Caco-2 (cell line): ENCODE data around the gene HRH2. TPM values are rescaled to one million over a fixed set of nuclear protein-coding genes. Genes with fewer than 3 reads are reported as not detected.
"Not testable (repeated sequence)": the region's sequence is repeated elsewhere in the genome, so short reads cannot be mapped to it uniquely, and the experiment has no call there.

ENCODE experiments used
- BruUV-seq: library from RNA; stranded (reverse); fragments of 400-500 nt; replicated peaks from 2 replicates; lab custom pipeline; 2021; lab: Mats Ljungman, UMichigan
- CTCF ChIA-PET: fragments of 300-600 bp; sonication (Branson Sonifier 250); formaldehyde crosslinking; loops from one replicate; lab custom pipeline; 2022; ENCODE audit warnings: antibody characterized with exemption; lab: Charles Lee
- POLR2A ChIA-PET: fragments of 300-600 bp; sonication (Branson Sonifier 250); formaldehyde crosslinking; loops from one replicate; lab custom pipeline; 2022; ENCODE audit warnings: antibody characterized with exemption; lab: Charles Lee
- DNase-seq, 2 experiments: peaks; one replicate each; pipeline versions ENCODE4 v3.0.0 to v3.0.0-alpha.2; 2020 to 2022
- H3K27me3 ChIP-seq: replicated peaks from 2 replicates; pipeline ENCODE4 v1.6.0; 2011; ENCODE audit warnings: low read length; ENCODE audit not compliant: control insufficient read depth, insufficient read depth
- H3K36me3 ChIP-seq: 2 replicates; pipeline ENCODE4 v1.5.1; 2011; ENCODE audit warnings: low read length; ENCODE audit not compliant: control insufficient read depth, insufficient read depth
- H3K4me1 ChIP-seq: fragments of 250-450 bp; sonication (Bioruptor Pico); 2 replicates; pipeline ENCODE4 v1.5.1; 2020; ENCODE audit warnings: mild to moderate bottlenecking
- H3K4me3 ChIP-seq: 2 replicates; pipeline ENCODE4 v1.5.1; 2011; ENCODE audit warnings: low read depth, mild to moderate bottlenecking, control low read depth, low read length
- H3K9me3 ChIP-seq: fragments of 250-450 bp; sonication (Bioruptor Pico); 2 replicates; pipeline ENCODE4 v1.5.1; 2020; ENCODE audit warnings: mild to moderate bottlenecking, moderate library complexity
- H3K27ac Mint-ChIP-seq: one replicate; pipeline ENCODE4 v1.8.0; 2022; ENCODE audit warnings: mixed read lengths; ENCODE audit not compliant: unreplicated experiment
- H3K27me3 Mint-ChIP-seq: one replicate; pipeline ENCODE4 v1.8.0; 2022; ENCODE audit warnings: mixed read lengths; ENCODE audit not compliant: insufficient read depth, unreplicated experiment
- H3K36me3 Mint-ChIP-seq: one replicate; pipeline ENCODE4 v1.8.0; 2022; ENCODE audit warnings: mild to moderate bottlenecking, mixed read lengths; ENCODE audit not compliant: insufficient read depth, unreplicated experiment
- H3K4me1 Mint-ChIP-seq: one replicate; pipeline ENCODE4 v1.8.0; 2022; ENCODE audit warnings: low read depth, mixed read lengths; ENCODE audit not compliant: unreplicated experiment
- H3K4me3 Mint-ChIP-seq: one replicate; pipeline ENCODE4 v1.8.0; 2022; ENCODE audit warnings: mild to moderate bottlenecking, moderate library complexity, mixed read lengths; ENCODE audit not compliant: unreplicated experiment
- H3K9me3 Mint-ChIP-seq: one replicate; pipeline ENCODE4 v1.8.0; 2022; ENCODE audit warnings: mixed read lengths; ENCODE audit not compliant: unreplicated experiment
- CTCF ChIP-seq, 2 experiments: fragments of 200-600 bp in 1 of 2; IDR thresholded peaks; 1 replicate in 1 of 2; 2 replicates in 1 of 2; pipeline versions ENCODE4 v1.5.1 to v1.8.0; 2011 to 2022; ENCODE audit warnings: antibody characterized with exemption in 1 of 2, control low read depth in 1 of 2, inconsistent platforms in 1 of 2, low read depth in 1 of 2, low read length in 1 of 2, mild to moderate bottlenecking in 1 of 2, moderate library complexity in 1 of 2; ENCODE audit not compliant: insufficient read depth in 1 of 2, severe bottlenecking in 1 of 2, unreplicated experiment in 1 of 2
- intact Hi-C: fragments of 100-400 bp; cut with micrococcal nuclease; formaldehyde crosslinking; loops from one replicate; pipeline ENCODE4 v1.10.0; 2022; ENCODE audit not compliant: unreplicated experiment
- total RNA-seq: library from RNA; stranded (reverse); gene quantifications from 2 replicates; pipeline ENCODE4 v1.2.3, GENCODE V29; 2022

The HRH2 gene
- total RNA-seq, 1 experiment from 2014 or later = not detected

- ChIA-PET CTCF (no interaction called here), POLR2A (no interaction called here)
- Histone ChIP-seq H3K27me3 (no peaks in the 10 kb centered on the region), H3K9me3 (no peaks in the 10 kb centered on the region), H3K4me3 (no peak overlapping the region), H3K4me1 (peaks cover 5% of the 10 kb centered on the region; the same call in 1 of the 2 replicates), H3K36me3 (no peaks in the 10 kb centered on the region)
- BruUV-seq = no TSS peak
- no peak for DNase-seq
- no peaks in the 10 kb centered on the region for H3K9me3 Mint-ChIP-seq
- H3K4me3 Mint-ChIP-seq = no peak overlapping the region
- intact Hi-C loops = no loop called here
- no peak overlapping the region for H3K27ac Mint-ChIP-seq
- no peak for TF ChIP-seq CTCF (IDR thresholded peaks at IDR 0.05; ENCODE audit: insufficient read depth in 1 of 2, low read depth in 1 of 2, low read length in 1 of 2, severe bottlenecking in 1 of 2, unreplicated experiment in 1 of 2)
- H3K36me3 Mint-ChIP-seq = no peaks in the 10 kb centered on the region
- H3K27me3 Mint-ChIP-seq = peaks cover 20% of the 10 kb centered on the region
- H3K4me1 Mint-ChIP-seq = peaks cover 9% of the 10 kb centered on the region
Observed at GRCh38 chr5:175751369-175751768, 93.5 kb downstream of the HRH2 start.

GRCh38 chr5:175752826-175753535 is 95.1 kb downstream of the HRH2 start:
- H3K27ac Mint-ChIP-seq = no peak overlapping the region
- POLR2A ChIA-PET = no interaction called here
- H3K9me3 Mint-ChIP-seq = no peaks in the 10 kb centered on the region
- Histone ChIP-seq H3K36me3 (no peaks in the 10 kb centered on the region), H3K9me3 (no peaks in the 10 kb centered on the region), H3K27me3 (no peaks in the 10 kb centered on the region; the same call in 1 of the 2 replicates), H3K4me3 (no peak overlapping the region), H3K4me1 (peaks cover 5% of the 10 kb centered on the region; the same call in 1 of the 2 replicates)
- H3K4me1 Mint-ChIP-seq = peaks cover 9% of the 10 kb centered on the region
- CTCF ChIA-PET = no interaction called here
- intact Hi-C loops = no loop called here
- TF ChIP-seq CTCF (IDR thresholded peaks at IDR 0.05; ENCODE audit: insufficient read depth in 1 of 2, low read depth in 1 of 2, low read length in 1 of 2, severe bottlenecking in 1 of 2, unreplicated experiment in 1 of 2) = no peak
- no peak overlapping the region for H3K4me3 Mint-ChIP-seq
- H3K36me3 Mint-ChIP-seq = no peaks in the 10 kb centered on the region
- BruUV-seq = no TSS peak
- H3K27me3 Mint-ChIP-seq = peaks cover 22% of the 10 kb centered on the region
- DNase-seq = no peak

- POLR2A ChIA-PET = no interaction called here
- H3K27ac Mint-ChIP-seq = no peak overlapping the region
- BruUV-seq = no TSS peak
- H3K4me1 ChIP-seq = peaks cover 5% of the 10 kb centered on the region; the same call in 1 of the 2 replicates
- no peaks in the 10 kb centered on the region for H3K9me3 Mint-ChIP-seq
- no peak for TF ChIP-seq CTCF (IDR thresholded peaks at IDR 0.05; ENCODE audit: insufficient read depth in 1 of 2, low read depth in 1 of 2, low read length in 1 of 2, severe bottlenecking in 1 of 2, unreplicated experiment in 1 of 2)
- intact Hi-C loops = no loop called here
- no peak overlapping the region for H3K4me3 ChIP-seq
- H3K36me3 Mint-ChIP-seq = no peaks in the 10 kb centered on the region
- no peak overlapping the region for H3K4me3 Mint-ChIP-seq
- no peaks in the 10 kb centered on the region; the same call in 1 of the 2 replicates for H3K27me3 ChIP-seq
- peaks cover 9% of the 10 kb centered on the region for H3K4me1 Mint-ChIP-seq
- CTCF ChIA-PET = interaction anchor here (0.6 kb wide), 1 partner anchor 24 kb away, joined by 3 read pairs; no protein-coding TSS in a partner anchor
- H3K9me3 ChIP-seq = no peaks in the 10 kb centered on the region
- peaks cover 23% of the 10 kb centered on the region for H3K27me3 Mint-ChIP-seq
- no peaks in the 10 kb centered on the region for H3K36me3 ChIP-seq
- DNase-seq = no peak
Observed at GRCh38 chr5:175753536-175754402, 95.9 kb downstream of the HRH2 start.

- peaks cover 13% of the 10 kb centered on the region; the same call in 1 of the 2 replicates for H3K9me3 ChIP-seq
- H3K27me3 Mint-ChIP-seq = peaks cover 19% of the 10 kb centered on the region
- H3K36me3 ChIP-seq, H3K9me3 Mint-ChIP-seq, H3K36me3 Mint-ChIP-seq, CTCF ChIA-PET, POLR2A ChIA-PET, H3K27ac Mint-ChIP-seq, H3K4me1 ChIP-seq, H3K4me3 ChIP-seq, DNase-seq, H3K4me1 Mint-ChIP-seq, H3K4me3 Mint-ChIP-seq, BruUV-seq, H3K27me3 ChIP-seq, intact Hi-C loops: not testable (repeated sequence)
Observed at GRCh38 chr5:175759991-175760390, 102.1 kb downstream of the HRH2 start.
